HG02981 (cell line): ENCODE data around the gene TBX10.
A peak's percentile ranks its signal among the peaks of the same experiment; 100 is the strongest.
"Not testable (repeated sequence)": the region's sequence is repeated elsewhere in the genome, so short reads cannot be mapped to it uniquely, and the experiment has no call there.

Experiments
- ATAC-seq: cut with Tn5 transposase; IDR thresholded peaks from one replicate; pipeline ENCODE4 v1.9.1; 2021; ENCODE audit warnings: mild to moderate bottlenecking, moderate library complexity; ENCODE audit not compliant: unreplicated experiment

The TBX10 gene

DNA sequence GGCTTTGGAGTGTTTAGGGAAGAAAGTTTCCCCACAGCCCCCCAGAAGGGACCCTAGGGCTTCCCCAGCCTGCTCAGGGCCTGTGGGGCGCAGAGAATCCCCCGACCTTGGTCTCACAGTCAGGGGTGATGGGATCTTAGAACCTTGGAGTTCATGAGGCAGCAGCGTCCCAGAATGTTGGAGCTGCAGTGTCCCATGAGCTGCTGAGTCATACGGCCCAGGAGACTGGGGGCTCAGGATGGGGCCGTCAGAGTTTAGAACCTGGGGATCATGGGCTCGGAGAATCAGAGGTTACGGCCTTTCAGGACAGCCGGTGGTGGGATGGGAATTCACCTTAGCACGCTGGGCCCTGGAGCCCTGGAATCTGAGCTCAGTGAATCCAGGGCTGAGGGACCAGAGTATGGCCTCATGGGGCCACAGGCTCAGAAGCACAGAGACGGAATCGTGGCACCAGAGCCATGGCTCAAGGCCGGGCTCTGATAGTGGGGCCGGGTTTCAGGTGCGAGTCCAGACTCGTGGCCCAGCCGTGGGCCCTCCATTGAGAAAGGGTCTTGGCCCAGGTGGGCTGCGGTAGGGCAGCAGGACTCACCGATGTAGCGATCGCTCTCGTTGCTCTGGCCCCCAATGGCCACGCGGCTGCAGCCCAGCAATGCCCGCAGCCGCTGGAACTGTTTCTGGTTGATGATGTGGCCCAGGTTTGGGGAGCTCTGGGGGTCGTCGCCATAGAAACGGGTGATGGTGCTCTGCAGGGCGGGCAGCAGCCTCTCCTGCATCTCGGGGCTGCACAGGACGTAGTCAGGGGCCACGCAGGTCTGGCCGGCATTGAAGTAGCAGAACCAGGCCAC lies 25.4 kb upstream of the TBX10 start:
- ATAC-seq: no peak

DNA sequence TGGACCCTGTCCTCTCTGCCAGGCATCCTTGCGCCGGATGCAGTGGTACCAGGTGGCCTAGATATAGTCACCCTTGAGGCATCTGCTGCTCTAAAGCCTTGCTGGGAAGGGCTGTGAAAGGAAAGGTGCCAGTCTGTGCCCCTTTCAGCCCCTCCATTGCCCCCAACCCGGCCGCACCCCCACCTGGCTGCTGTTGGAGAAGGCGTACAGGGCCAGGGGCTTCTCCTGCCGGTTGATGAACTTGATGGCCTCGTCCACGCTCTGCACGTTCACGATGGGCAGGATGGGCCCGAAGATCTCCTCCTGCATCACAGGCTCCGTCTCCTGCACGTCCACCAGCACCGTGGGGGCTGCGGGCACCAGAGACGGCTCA lies 24.6 kb upstream of the TBX10 start:
- ATAC-seq: no peak

DNA sequence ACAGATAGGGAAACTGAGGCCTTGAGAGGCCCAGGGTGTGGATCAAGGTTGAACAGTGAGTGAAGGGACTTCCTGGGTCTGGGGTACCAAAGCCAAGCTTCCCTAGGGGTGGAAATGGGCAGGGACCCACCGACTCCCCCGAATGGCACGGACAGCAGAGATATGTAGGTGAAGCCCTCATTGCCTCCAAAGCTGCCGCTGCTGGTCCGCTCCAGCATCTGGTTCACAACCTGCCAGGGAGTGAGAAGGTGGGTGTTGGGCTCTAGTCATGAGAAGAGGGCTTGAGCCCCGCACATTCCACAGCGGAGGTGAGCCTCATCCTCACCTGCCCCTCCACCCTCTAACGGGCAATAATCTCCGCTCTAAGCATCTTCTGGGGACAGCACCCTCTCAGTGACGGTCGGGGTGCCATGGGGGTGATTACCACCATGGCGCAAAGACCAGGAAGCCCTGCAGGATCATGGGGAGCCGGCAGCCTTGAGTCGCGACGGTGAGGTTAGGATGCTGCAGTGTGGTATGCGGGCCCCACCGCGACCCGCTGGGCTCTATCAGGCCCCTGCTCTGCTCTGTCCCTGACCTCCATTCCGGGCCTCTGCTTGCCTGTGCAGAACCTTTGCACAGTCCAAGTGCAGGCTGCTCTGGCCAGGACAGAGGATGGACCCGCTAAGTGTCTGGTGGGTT lies 24.1 kb upstream of the TBX10 start:
- no peak for ATAC-seq

DNA sequence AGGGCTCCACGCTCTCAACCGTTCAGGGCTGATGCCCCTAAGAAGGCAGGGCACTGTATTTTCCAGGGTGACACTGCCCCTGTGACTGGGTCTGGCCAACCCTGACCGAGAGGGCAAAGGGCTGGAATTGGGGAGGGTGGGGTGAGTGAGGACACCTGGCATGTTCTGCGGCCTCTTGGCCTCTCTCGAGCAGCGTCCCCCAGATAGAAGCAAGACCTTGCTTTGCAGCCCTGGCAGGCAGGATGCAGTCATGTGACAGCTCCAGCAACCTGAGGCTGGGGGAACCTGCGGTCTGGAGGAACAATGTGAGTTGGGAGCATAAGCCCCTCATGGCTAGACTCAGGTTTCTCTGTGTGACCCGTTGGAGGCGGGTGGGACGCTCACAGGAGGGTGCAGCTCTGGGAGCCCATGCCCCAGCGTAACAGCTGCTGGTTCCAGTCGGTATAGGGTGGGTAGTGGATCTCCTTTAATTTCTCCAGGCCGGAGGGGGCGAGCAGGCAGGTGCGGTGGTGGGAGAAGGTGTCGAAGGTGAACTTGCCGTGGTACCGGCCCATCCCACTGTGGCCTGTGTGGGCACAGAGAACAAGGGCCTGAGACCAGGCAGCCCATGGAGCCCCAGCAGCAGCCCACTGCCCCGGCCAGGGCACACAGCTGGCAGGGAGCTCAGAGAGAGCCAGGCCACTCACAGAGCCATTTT lies 23.4 kb upstream of the TBX10 start:
- no peak for ATAC-seq

DNA sequence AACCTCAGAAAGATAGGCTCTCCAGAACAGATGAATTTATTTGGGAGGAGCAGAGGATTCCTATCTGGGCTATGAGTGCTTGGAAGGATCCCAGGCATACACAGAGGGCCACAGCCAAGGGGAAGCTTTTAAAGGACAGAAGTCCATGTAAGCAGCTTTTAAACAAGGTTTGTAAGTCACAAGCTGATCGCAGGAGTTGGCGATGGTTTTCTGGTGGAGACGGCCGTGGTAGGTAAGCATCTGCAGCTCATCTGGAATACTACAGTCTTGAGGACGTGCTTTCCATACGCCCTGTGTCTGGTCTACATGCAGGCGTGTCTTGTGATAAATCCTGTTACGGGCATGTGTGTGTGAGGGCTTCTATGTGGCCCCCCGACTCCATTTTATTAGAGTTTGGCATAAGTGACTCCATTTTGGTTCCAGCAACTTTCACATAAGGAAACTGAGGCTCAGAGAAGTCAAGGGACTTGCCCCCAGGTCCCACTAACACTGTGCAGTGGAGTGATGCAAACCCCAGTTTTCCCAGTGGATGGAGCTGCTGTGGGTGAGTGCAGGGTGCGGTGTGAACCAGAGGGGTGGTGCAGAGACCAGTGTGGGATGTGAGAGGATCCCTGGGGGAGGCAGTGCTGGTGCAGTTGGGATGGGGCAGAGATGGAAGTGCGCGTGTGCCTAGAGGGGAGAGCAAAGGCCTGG lies 22.7 kb upstream of the TBX10 start:
- ATAC-seq: no peak

DNA sequence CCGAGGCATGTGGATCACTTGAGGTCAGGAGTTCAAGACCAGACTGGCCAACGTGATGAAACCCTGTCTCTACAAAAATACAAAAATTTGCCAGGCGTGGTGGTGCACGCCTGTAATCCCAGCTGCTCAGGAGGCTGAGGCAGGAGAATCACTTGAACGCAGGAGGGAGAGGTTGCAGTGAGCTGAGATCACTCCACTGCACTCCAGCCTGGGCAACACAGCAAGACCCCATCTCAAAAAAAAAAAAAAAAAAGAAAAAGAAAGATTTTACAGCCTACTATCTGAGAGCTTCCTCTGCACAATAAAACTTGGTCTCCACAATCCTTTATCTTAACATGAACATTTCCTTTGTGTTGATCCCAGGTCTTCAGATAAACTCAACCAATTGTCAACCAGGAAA lies 21.2 kb upstream of the TBX10 start:
- ATAC-seq: not testable (repeated sequence)

DNA sequence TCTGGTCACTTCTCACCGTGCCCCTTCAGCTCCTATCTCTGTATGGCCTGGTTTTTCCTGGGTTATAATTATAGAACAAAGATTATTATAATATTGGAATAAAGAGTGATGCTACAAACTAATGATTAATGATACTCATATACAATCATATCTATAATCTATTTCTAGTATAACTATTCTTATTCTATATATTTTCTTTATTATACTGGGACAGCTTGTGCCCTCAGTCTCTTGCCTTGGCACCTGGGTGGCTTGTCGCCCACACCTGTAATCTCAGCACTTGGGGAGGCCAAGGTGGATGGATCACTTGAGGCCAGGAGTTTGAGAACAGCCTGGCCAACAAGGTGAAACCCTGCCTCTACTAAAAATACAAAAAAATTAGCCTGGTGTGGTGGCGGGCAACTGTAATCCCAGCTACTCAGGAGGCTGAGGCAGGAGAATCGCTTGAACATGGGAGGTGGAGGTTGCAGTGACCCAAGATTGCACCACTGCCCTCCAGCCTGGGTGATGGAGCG lies 20.1 kb upstream of the TBX10 start:
- not testable (repeated sequence) for ATAC-seq

DNA sequence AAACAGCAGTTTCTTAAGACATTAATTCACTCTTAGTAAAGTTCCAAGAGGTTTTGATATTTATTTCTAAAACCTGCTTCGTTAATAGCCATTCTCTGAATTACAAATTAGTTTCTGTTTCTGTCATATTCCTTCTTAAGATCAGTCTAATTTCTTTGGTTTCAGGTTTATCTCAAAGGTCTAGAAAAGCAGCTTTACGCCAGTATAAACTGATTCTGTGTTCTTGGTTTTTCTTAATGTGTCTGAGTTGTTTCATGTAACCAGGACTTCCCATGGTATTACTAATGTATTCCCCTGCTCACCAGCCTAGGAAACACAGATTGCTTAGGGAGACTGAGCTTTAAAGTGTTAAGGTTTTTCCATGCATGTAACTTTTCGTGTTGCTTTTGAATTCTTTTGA lies 17.7 kb upstream of the TBX10 start:
- ATAC-seq: no peak

DNA sequence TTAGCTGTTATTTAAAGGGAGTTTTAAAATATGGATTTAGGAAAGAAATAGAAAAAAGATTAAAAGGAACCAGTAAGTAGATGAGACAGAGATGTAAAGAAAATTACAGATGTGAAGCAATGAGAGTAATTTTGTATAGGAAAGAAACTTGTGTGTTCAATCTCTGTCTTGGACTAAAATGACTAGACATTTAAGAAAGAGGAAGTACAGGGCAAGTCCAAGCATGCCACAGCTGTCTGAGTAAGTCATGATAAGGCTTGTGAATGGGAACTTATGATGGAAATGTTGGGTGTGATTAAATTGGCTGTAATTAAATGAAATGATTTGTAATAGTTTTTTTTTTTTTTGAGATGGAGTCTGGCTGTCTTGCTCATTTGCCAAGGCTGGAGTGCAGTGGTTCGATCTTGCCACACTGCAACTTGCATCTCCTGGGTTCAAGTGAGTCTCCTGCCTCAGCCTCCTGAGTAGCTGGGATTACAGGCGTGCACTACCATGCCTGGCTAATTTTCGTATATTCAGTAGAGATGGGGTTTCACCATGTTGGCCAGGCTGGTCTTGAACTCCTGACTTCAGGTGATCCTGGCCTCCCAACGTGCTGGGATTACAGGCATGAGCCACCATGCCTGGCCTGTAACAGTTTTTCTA lies 16.8 kb upstream of the TBX10 start:
- ATAC-seq: no peak

DNA sequence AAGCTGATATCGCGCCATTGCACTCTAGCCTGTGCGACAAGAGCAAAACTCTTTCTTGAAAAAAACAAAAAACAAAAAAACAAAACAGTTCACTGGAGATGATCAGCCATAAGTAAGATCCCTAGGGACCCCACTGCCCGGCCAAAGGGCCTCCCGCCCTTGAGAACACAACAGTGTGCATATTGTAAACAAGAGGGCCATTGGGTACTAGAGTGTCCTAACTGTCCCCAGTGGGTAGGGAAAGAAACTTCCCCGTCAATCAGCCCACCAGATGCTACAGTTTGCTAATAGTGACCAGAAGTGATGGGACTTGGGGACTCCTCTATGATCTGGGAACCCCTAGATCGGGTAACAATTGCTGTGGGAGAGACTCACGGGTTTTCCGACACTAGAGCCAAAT lies 14.7 kb upstream of the TBX10 start:
- ATAC-seq: no peak

DNA sequence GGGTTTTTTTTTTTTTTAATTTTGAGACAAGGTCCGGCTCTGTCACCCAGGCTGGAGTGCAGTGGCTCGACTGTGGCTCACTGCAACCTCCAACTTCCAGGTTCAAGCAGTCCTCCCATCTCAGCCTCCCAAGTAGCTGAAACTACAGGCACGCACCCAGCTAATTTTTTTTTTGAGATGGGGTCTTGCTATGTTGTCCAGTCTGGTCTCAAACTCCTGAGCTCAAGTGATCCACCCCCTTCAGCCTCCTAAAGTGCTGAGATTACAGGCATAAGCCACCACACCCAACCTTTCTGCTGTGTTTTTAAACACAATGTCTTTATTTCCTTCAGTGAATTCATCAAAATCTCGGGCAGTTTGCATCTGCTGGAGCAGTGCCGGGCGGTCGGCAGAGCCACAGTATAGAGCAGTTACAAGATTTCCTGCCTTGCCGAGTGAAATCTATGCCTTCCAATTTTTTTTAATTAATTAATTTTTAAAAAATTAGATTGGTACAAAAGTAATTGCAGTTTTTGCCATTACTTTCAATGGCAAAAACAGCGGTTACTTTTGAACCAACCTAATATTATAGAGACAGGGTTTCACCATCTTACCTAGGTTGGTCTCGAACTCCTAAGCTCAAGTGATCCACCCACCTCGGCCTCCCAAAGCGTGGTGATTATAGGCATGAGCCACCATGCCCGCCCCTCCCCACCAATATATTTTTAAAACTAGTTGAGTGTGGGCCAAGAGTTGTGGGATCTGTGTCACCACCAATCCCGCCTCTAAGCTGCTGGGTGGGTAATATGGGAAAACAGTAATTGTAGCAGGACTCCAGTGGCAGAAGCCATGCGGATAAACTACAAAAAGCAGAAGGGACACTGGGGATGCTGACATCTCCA lies 13.6 kb upstream of the TBX10 start:
- ATAC-seq: no peak

DNA sequence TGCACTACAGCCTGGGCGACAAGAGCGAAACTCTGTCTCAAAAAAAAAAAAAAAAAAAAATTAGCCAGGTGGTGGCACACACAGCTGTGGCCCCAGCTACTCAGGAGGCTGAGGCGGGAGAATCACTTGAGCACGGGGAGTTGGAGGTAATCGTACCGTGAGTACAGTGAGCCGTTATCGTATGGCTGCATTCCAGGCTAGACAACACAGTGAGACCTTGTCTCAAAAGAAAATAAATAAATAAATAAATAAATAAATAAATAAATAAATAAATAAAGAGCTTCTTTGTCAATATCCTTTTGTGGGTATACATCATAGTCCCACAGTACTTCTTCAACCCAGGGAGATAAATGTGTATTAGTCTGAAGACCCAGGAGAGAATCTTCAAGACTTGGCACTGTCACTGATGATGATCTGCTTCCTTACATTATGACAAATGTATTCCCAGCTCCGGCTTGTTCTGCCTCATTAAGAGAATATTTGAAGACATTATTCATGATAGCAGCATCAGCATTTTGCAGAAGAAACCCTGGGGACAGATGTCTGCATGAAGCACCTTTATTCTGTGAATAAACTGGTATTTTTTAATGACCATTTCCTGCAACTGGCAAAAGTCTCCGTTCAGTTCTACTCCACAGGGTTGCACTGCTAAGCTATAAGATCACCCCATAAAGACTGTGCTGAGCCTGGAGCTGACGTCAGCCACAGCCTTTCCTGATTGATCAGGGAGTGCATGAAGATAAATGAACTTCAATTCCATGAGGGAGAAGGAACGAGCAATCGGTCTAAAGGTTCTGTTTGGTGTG lies 12.6 kb upstream of the TBX10 start:
- no peak for ATAC-seq

DNA sequence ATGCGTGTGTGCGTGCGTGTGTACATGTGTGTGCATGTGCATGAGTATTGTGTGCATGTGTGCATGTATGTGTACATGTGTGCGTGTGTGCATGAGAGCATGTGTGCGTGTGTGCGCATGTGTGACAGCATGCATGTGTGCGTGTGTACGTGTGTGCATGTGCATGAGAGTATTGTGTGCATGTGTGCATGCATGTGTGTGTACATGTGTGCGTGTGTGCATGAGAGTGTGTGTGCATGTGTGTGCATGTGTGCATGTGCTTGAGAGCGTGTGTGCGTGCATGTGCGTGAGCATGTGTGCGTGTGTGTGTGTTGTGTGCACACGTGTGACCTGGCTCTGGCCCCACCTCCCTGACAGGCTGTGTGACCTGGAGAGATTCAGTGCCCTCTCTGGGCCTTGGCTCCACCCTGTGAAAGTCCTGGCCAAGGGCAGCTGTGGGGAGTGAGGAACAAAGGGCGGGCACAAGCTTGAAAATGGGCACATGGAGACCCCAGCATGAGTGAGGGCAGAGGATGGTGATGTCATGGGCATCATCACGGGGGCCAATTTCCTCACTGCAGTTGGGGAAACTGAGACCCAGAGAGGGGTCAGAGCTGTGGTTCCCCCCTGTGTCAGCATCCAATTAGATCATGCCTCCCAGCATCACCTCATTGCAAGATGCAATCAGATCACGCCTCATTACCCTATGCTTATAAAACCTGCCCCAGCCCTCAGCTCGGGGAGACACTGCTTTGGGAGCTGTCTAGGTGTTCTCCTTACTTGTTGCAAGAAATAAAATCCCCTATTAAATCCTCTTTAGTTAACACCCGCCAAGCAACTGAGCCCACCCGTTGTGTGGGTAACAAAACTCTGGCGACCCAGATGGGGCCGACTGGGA lies 10.3 kb upstream of the TBX10 start:
- ATAC-seq: no peak

DNA sequence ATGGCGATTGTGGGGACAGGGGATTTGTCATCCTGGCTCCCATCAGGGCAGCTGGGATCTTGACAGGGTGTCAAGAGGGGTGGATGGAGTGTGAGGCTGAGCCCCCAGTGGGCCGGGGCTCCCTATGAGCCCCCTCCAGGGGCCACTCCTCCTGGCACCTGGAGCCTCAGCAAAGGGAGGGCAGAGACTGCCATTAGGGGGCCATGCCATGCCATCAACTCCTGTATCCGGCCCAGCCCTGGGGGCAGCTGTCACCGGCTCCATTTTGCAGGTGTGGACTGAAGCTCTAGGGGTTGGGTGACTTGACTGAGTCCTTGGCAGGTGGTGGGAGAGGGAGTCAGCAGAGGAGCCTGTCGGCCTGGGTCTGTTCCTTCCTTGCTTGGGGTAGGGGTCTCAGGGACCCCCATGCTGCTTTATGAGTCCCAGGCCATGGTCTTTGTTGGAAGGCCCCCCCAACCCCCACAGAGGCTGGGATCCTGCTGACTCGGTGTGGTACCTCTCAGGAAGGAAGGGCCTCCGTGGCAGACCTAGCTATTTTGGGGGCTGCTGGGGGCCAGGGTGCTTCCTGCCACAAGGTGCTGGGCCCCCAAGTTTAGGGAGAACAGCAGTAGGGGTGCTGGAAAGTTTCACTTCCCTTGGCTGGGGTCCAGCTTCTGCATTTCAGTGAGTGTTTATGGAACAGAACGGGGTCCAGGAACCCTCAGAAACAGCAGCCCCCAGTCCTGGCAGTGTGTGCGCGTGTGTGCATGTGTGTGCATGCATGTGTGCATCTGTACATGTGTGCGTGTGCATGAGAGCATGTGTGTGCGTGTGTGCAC lies 9.4 kb upstream of the TBX10 start:
- ATAC-seq: no peak

DNA sequence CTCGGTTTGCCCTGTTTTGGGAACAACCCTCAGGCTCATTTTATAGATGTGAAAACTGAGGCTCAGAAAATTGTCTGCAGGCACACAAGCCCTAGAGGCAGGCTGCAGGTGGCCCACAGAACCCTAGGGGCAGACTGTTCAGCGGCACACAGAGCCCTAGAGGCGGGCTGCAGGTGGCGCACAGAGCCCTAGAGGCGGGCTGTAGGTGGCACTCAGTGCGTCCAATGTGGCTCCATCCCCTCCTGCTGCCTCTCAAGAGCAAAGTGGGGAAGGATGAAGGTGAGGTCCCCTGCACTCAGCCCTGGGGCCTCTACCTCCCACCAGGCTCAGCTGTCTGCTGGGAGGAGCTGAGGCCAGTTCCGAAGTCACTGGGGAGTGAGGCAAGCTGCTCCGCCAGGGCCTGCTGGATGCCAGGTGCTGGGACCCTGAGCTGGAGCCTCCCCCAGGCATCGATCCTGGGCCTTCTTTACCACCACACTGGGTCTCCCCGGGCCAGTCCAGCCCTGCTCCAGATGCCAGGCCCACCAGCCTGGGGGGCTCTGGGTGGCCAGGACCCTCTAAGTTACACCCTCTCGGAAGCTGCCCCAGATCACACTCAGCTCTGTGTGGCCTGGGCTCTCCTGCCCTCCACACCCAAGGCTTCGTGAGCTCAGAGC lies 8.7 kb upstream of the TBX10 start:
- peak; percentile 45 for ATAC-seq

DNA sequence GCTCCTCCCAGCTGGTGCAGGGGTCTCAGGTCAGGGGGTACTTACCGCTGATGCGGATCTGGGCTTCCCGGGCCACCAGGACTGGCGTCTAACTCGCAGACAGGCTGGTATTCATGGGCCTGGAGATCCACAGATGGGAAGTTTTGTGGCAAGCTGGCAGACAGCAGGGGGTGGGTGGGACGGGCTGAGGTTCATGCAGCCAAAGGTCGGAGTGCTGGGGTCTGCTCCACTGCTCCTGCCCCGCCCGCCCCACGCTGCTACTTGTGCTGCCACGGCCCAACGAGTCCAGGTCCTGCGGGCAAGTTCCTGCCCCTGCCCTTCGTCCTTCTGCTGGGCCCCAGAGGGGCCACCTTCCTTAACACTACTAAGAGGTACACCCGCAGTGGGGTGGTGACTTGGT lies 7.9 kb upstream of the TBX10 start:
- ATAC-seq: no peak
